22Rv1 (cell line): ENCODE measurements around the gene CARM1.

Experiments
- H3K27ac ChIP-seq: fragments of 450-650 bp; 2 replicates; pipeline ENCODE4 v1.5.1; 2017
- CTCF ChIP-seq: fragments of 450-650 bp; IDR thresholded peaks from 2 replicates; pipeline ENCODE4 v1.5.1; 2017; ENCODE audit warnings: mild to moderate bottlenecking
- ZFX ChIP-seq: fragments of 450-650 bp; IDR thresholded peaks from 2 replicates; pipeline ENCODE4 v1.6.1; 2017; ENCODE audit warnings: antibody characterized with exemption, borderline replicate concordance

The CARM1 gene

GRCh38 chr19:10882108-10882457 lies 10.7 kb downstream of the CARM1 start:
- TF ChIP-seq ZFX, result no peak
- no peak for TF ChIP-seq CTCF
- no peak overlapping the region for H3K27ac ChIP-seq

- H3K27ac ChIP-seq, result no peak overlapping the region
- TF ChIP-seq ZFX (no peak), CTCF (no peak)
Observed at GRCh38 chr19:10884274-10884673, 12.9 kb downstream of the CARM1 start.

- no peak overlapping the region for H3K27ac ChIP-seq
- TF ChIP-seq CTCF, result no peak
Observed at GRCh38 chr19:10885201-10886169, 14.1 kb downstream of the CARM1 start.

GRCh38 chr19:10887616-10888367 lies 16.4 kb downstream of the CARM1 start:
- TF ChIP-seq CTCF, result no peak
- TF ChIP-seq ZFX, result no peak
- H3K27ac ChIP-seq, result no peak overlapping the region

- no peak overlapping the region for H3K27ac ChIP-seq
- TF ChIP-seq CTCF (no peak), ZFX (no peak)
Observed at GRCh38 chr19:10888421-10888866, 17.1 kb downstream of the CARM1 start.

GRCh38 chr19:10889880-10890279 lies 18.5 kb downstream of the CARM1 start:
- no peak overlapping the region for H3K27ac ChIP-seq
- TF ChIP-seq ZFX, result no peak
- no peak for TF ChIP-seq CTCF
